H1 (cell line): ENCODE measurements around the gene CCDC117. TPM values are rescaled to one million over a fixed set of nuclear protein-coding genes. Genes with fewer than 3 reads are reported as not detected.

Source experiments
- CTCF ChIA-PET: fragments of 300-600 bp; sonication (Branson Sonifier 250); formaldehyde crosslinking; loops from one replicate; lab custom pipeline; 2021; ENCODE audit not compliant: partially characterized antibody; lab: Charles Lee
- POLR2A ChIA-PET: fragments of 300-600 bp; sonication (Branson Sonifier 250); formaldehyde crosslinking; loops from one replicate; lab custom pipeline; 2021; ENCODE audit warnings: inconsistent platforms; ENCODE audit not compliant: partially characterized antibody; lab: Charles Lee
- DNase-seq, 2 experiments: peaks; one replicate each; pipeline versions ENCODE4 v3.0.0 to v3.0.0-alpha.2; 2010 to 2022; ENCODE audit warnings: low spot score in 2 of 2, low read depth in 1 of 2, mixed read lengths in 1 of 2
- FAIRE-seq: peaks from 2 replicates; lab custom pipeline; 2011; peaks lifted over from hg19 to GRCh38; lab: Jason Lieb, UNC
- H2AFZ ChIP-seq: 2 replicates; pipeline ENCODE4 v1.8.1; 2012; ENCODE audit warnings: low read length, inconsistent platforms
- H2AK5ac ChIP-seq: 2 replicates; pipeline ENCODE4 v1.6.1; 2013; ENCODE audit warnings: low read depth, low read length
- H2BK120ac ChIP-seq: replicated peaks from 2 replicates; pipeline ENCODE3; 2013; ENCODE audit warnings: low read depth, low read length, inconsistent platforms
- H2BK12ac ChIP-seq: 2 replicates; pipeline ENCODE4 v1.6.1; 2013; ENCODE audit warnings: low read depth, low read length
- H2BK15ac ChIP-seq: 2 replicates; pipeline ENCODE4 v1.6.1; 2013; ENCODE audit warnings: low read length
- H2BK20ac ChIP-seq: 2 replicates; pipeline ENCODE4 v1.6.1; 2013; ENCODE audit warnings: low read length
- H2BK5ac ChIP-seq: 2 replicates; pipeline ENCODE4 v1.6.1; 2013; ENCODE audit warnings: low read depth, low read length
- H3K14ac ChIP-seq: 2 replicates; pipeline ENCODE4 v1.6.1; 2013; ENCODE audit warnings: inconsistent platforms; ENCODE audit not compliant: insufficient read length
- H3K18ac ChIP-seq: 2 replicates; pipeline ENCODE4 v1.6.1; 2013; ENCODE audit warnings: low read length; ENCODE audit errors: extremely low read depth
- H3K23ac ChIP-seq: 2 replicates; pipeline ENCODE4 v1.6.1; 2013; ENCODE audit warnings: inconsistent platforms; ENCODE audit not compliant: insufficient read length
- H3K23me2 ChIP-seq: 2 replicates; pipeline ENCODE4 v1.6.1; 2013; ENCODE audit warnings: low read depth, low read length
- H3K27ac ChIP-seq: 2 replicates; pipeline ENCODE4 v1.6.1; 2011; ENCODE audit warnings: low read depth, low read length, inconsistent platforms
- H3K27me3 ChIP-seq, 4 experiments: replicated peaks in 1 of 4; 1 replicate in 1 of 4; 2 replicates in 3 of 4; pipeline versions ENCODE4 v1.6.1 to v1.8.1; 2011 to 2013; ENCODE audit warnings: low read length in 3 of 4, mild to moderate bottlenecking in 3 of 4, inconsistent platforms in 2 of 4, mixed read lengths in 2 of 4, moderate library complexity in 1 of 4; ENCODE audit not compliant: control insufficient read depth in 3 of 4, insufficient read depth in 3 of 4; ENCODE audit errors: extremely low read depth in 1 of 4
- H3K36me3 ChIP-seq, 4 experiments: 2 replicates each; pipeline versions ENCODE4 v1.6.1 to v1.8.1; 2011 to 2013; ENCODE audit warnings: mild to moderate bottlenecking in 4 of 4, low read length in 3 of 4, moderate library complexity in 2 of 4, control low read depth in 1 of 4, inconsistent platforms in 1 of 4; ENCODE audit not compliant: insufficient read depth in 4 of 4, control insufficient read depth in 2 of 4
- H3K4ac ChIP-seq: replicated peaks from 2 replicates; pipeline ENCODE3; 2013; ENCODE audit warnings: low read length, low read depth, mixed read lengths, inconsistent platforms; ENCODE audit not compliant: insufficient read length
- H3K4me1 ChIP-seq, 4 experiments: replicated peaks in 1 of 4; 1 replicate in 1 of 4; 2 replicates in 3 of 4; pipeline versions ENCODE4 v1.6.1 to v1.8.1; 2011 to 2013; ENCODE audit warnings: low read length in 3 of 4, inconsistent platforms in 2 of 4, mixed read lengths in 1 of 4; ENCODE audit not compliant: insufficient read depth in 4 of 4, control insufficient read depth in 3 of 4
- H3K4me2 ChIP-seq, 2 experiments: 2 replicates each; pipeline versions ENCODE4 v1.6.1 to v1.8.1; 2011 to 2013; ENCODE audit warnings: low read depth in 2 of 2, low read length in 2 of 2, control low read depth in 1 of 2, inconsistent platforms in 1 of 2, mild to moderate bottlenecking in 1 of 2; ENCODE audit not compliant: insufficient read depth in 1 of 2
- H3K4me3 ChIP-seq, 4 experiments: fragments of 200-600, 300-600 bp in 1 of 4; sonication (generic), shearing (Covaris generic), sonication (Bioruptor Twin) in 1 of 4; 2 replicates each; pipeline versions ENCODE4 v1.5.1 to v1.8.1; 2011 to 2016; ENCODE audit warnings: low read length in 4 of 4, low read depth in 3 of 4, control low read depth in 2 of 4, inconsistent platforms in 2 of 4, mild to moderate bottlenecking in 2 of 4, mixed read lengths in 1 of 4, moderate library complexity in 1 of 4; ENCODE audit not compliant: insufficient read depth in 2 of 4; ENCODE audit errors: extremely low read depth in 1 of 4
- H3K56ac ChIP-seq: replicated peaks from 2 replicates; pipeline ENCODE3; 2013; ENCODE audit warnings: low read depth, mild to moderate bottlenecking, mixed read lengths, low read length, inconsistent platforms; ENCODE audit not compliant: insufficient read length
- H3K79me1 ChIP-seq: 2 replicates; pipeline ENCODE4 v1.6.1; 2013; ENCODE audit warnings: low read depth, low read length, control low read depth
- H3K79me2 ChIP-seq, 2 experiments: 2 replicates each; pipeline versions ENCODE4 v1.6.1 to v1.8.1; 2012 to 2013; ENCODE audit warnings: low read length in 2 of 2, mild to moderate bottlenecking in 2 of 2, inconsistent platforms in 1 of 2; ENCODE audit not compliant: insufficient read depth in 2 of 2, control insufficient read depth in 1 of 2
- H3K9ac ChIP-seq, 4 experiments: replicated peaks in 1 of 4; 1 replicate in 1 of 4; 2 replicates in 3 of 4; pipeline versions ENCODE4 v1.6.1 to v1.8.1; 2011 to 2013; ENCODE audit warnings: low read depth in 3 of 4, low read length in 3 of 4, control low read depth in 2 of 4, mild to moderate bottlenecking in 2 of 4, moderate library complexity in 2 of 4, inconsistent platforms in 1 of 4; ENCODE audit errors: extremely low read depth in 1 of 4
- H3K9me3 ChIP-seq, 2 experiments: 2 replicates each; pipeline versions ENCODE4 v1.6.1 to v1.8.1; 2012 to 2013; ENCODE audit warnings: mild to moderate bottlenecking in 2 of 2, moderate library complexity in 2 of 2, control low read depth in 1 of 2, inconsistent platforms in 1 of 2, low read depth in 1 of 2, low read length in 1 of 2, mixed read lengths in 1 of 2; ENCODE audit not compliant: insufficient read depth in 2 of 2
- H4K20me1 ChIP-seq, 2 experiments: replicated peaks in 1 of 2; 2 replicates each; pipeline versions ENCODE3 to v1.8.1; 2011 to 2013; ENCODE audit warnings: inconsistent platforms in 2 of 2, low read length in 2 of 2, mild to moderate bottlenecking in 1 of 2; ENCODE audit not compliant: insufficient read depth in 2 of 2, control insufficient read depth in 1 of 2
- H4K5ac ChIP-seq: 2 replicates; pipeline ENCODE4 v1.6.1; 2013; ENCODE audit warnings: low read length, low read depth, mixed read lengths, inconsistent platforms; ENCODE audit not compliant: insufficient read length
- H4K8ac ChIP-seq: 2 replicates; pipeline ENCODE4 v1.8.0; 2013; ENCODE audit warnings: mild to moderate bottlenecking, moderate library complexity, low read length, inconsistent platforms; ENCODE audit not compliant: insufficient read depth; ENCODE audit errors: extremely low read depth
- H4K91ac ChIP-seq: replicated peaks from 2 replicates; pipeline ENCODE3; 2013; ENCODE audit warnings: low read length, mixed read lengths, inconsistent platforms; ENCODE audit not compliant: insufficient read length
- WGBS, 2 experiments: shearing (Covaris generic) in 1 of 2; methylation state at CpG; one replicate each; pipeline versions ENCODE4 v1.1.6 to v1.1.7; 2013 to 2015; ENCODE audit warnings: low lambda C conversion rate in 2 of 2, mixed read lengths in 2 of 2, inconsistent platforms in 1 of 2, low coverage in 1 of 2, missing lambda C conversion rate in 1 of 2; ENCODE audit not compliant: insufficient replicate concordance in 2 of 2, insufficient coverage in 1 of 2, insufficient read length in 1 of 2; ENCODE audit errors: extremely low coverage in 1 of 2, missing lambda C conversion rate in 1 of 2; 5-methylcytosine and 5-hydroxymethylcytosine counted together
- polyA plus RNA-seq, 7 experiments: library from polyadenylated mRNA; depleted of rRNA in 3 of 7; stranded (reverse) in 5 of 7; unstranded in 2 of 7; fragments of >200 nt in 5 of 7; fragments of 200-250 nt in 2 of 7; gene quantifications; 1 replicate in 5 of 7; 2 replicates in 1 of 7; 4 replicates in 1 of 7; pipeline versions ENCODE4 v1.2.1 to v1.2.3, GENCODE V29; 2011 to 2013; ENCODE audit warnings: missing spikeins in 2 of 7, mixed read lengths in 2 of 7
- total RNA-seq: library from RNA; stranded (reverse); fragmentation: NEBNext Ultra II Directional; extraction: Animal tissue kit (Norgen Biotek cat#: 25700); gene quantifications from 2 replicates; pipeline ENCODE4 v1.2.1, GENCODE V29; 2021

CCDC117 gene
- total and polyA plus RNA-seq, 2 of the 8 experiments (the other 6 are each of a cell fraction or from before 2014, with no cell fraction given), result 9.1 to 43.1 TPM

DNA sequence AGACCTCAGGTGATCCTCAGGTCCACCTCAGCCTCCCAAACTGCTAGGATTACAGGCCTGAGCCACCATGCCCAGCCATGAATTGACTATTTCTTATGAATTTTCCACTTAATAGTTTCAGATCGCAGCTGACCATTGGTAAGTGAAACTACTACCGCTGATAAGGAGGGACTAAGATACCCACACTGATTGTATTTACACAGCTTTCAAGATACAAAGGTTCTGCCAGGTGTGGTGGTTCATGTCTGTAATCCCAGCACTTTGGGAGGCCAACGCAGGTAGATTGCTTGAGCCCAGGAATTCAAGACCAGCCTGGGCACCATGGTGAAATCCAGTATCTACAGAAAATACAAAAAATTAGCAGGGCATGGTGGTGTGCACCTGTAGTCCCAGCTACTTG, 34.8 kb upstream of the CCDC117 start:
- FAIRE-seq, result no peak
- WGBS, 2 experiments, result 96% methylated on average over 3 of the region's 3 CpGs; no CpG with 5 or more reads in 1 of the 2 experiments

More for the DNA sequence above, 34.8 kb upstream of the CCDC117 start:
- no peak for DNase-seq
- Histone ChIP-seq H3K4me2 (no peak overlapping the region), H3K23ac (no peak overlapping the region), H3K18ac (no peak overlapping the region), H3K9ac (no peak overlapping the region), H2BK15ac (peak overlapping the region; percentile 12; the same call in 1 of the 2 replicates), H2BK120ac (no peak overlapping the region), H3K4me3 (no peak overlapping the region), H4K20me1 (peaks cover 0 to 2% of the 10 kb centered on the region in 2 experiments), H3K36me3 (peaks cover 2 to 15% (median 10%) of the 10 kb centered on the region in 4 experiments; a peak in 5 of 8 replicates), H4K5ac (no peak overlapping the region), H2AK5ac (no peak overlapping the region), H3K4me1 (peaks cover 2 to 11% (median 10%) of the 10 kb centered on the region in 4 experiments; a peak in 6 of 7 replicates), H3K56ac (no peak overlapping the region), H2AFZ (no peak overlapping the region), H2BK5ac (no peak overlapping the region), H2BK12ac (no peak overlapping the region), H3K79me2 (peaks cover 0 to 73% of the 10 kb centered on the region in 2 experiments; a peak in 3 of 4 replicates), H3K27me3 (no peaks in the 10 kb centered on the region), H3K23me2 (peaks cover 2% of the 10 kb centered on the region; the same call in 1 of the 2 replicates), H2BK20ac (0 out of 2 replicates have a peak overlapping the region, but pooled peaks have one; percentile 24), H3K79me1 (peaks cover 8% of the 10 kb centered on the region; the same call in 1 of the 2 replicates), H3K9me3 (no peaks in the 10 kb centered on the region), H3K27ac (no peak overlapping the region), H3K14ac (no peak overlapping the region), H4K8ac (no peak overlapping the region), H4K91ac (no peak overlapping the region), H3K4ac (peak overlapping the region; percentile 44)
- ChIA-PET POLR2A (interaction anchor here (0.6 to 2.2 kb wide), 5 partner anchors 8 to 48 kb away, joined by 3 to 5 read pairs (median 4); partner anchors contain the start of gene CCDC117), CTCF (interaction anchor here (0.9 to 1.2 kb wide), 2 partner anchors 35 to 91 kb away, joined by 3 read pairs; partner anchors contain the start of gene CCDC117)
